Measurements from ENCODE around the gene PRODH2. TPM values are rescaled to one million over a fixed set of nuclear protein-coding genes. Genes with fewer than 3 reads are reported as not detected.

PRODH2 gene
- total and polyA plus RNA-seq, 10 of the 15 experiments (the other 5 are each of a cell fraction or from before 2014, with no cell fraction given), result 0.07 TPM; not detected in 9

GRCh38 chr19:35816262-35816661, 3.6 kb upstream of the PRODH2 start:
- Histone ChIP-seq H3K36me3 (ENCODE audit: control insufficient read depth in 2 of 2, insufficient read depth in 2 of 2, low read length in 1 of 2) (no peaks in the 10 kb centered on the region), H3K9me3 (replicated peaks; ENCODE audit: control insufficient read depth, insufficient read depth, low read length) (no peaks in the 10 kb centered on the region), H3K4me2 (ENCODE audit: control insufficient read depth, insufficient read depth) (no peak overlapping the region), H3K9ac (ENCODE audit: control insufficient read depth, insufficient read depth, low read length) (no peak overlapping the region), H3K79me2 (ENCODE audit: control insufficient read depth, insufficient read depth, low read length) (no peaks in the 10 kb centered on the region), H3K4me3 (no peak overlapping the region), H4K20me1 (ENCODE audit: control insufficient read depth, insufficient read depth) (no peaks in the 10 kb centered on the region), H3K4me1 (ENCODE audit: control insufficient read depth, insufficient read depth, low read length) (no peaks in the 10 kb centered on the region), H3K27ac (ENCODE audit: control insufficient read depth, insufficient read depth) (no peak overlapping the region), H3K27me3 (replicated peaks in 1 of 2; ENCODE audit: control insufficient read depth in 2 of 2, insufficient read depth in 2 of 2, low read length in 1 of 2) (0 out of 4 replicates have a peak, but pooled peaks cover 0 to 3% of the 10 kb centered on the region in 2 experiments), H2AFZ (ENCODE audit: control insufficient read depth, low read depth, low read length) (no peak overlapping the region)
- no peak for FAIRE-seq
- ChIA-PET CTCF (interaction anchor here (1.3 to 2.5 kb wide), 2 partner anchors 115 to 122 kb away, joined by 4 to 6 read pairs; no protein-coding TSS in a partner anchor), SMC1A (ENCODE audit: uncharacterized antibody, unreplicated experiment) (no interaction called here), RAD21 (ENCODE audit: unreplicated experiment) (no interaction called here), POLR2A (interaction anchor here (0.6 kb wide), 1 partner anchor 218 kb away, joined by 3 read pairs; no protein-coding TSS in a partner anchor)
- no peak for DNase-seq (ENCODE audit: low read depth, low spot score)
- no peak for ATAC-seq
- no TSS peak for BruUV-seq (replicated peaks)
- TF ChIP-seq E2F8 (IDR thresholded peaks at IDR 0.05; ENCODE audit: low read depth, partially characterized antibody) (no peak), MTA2 (IDR thresholded peaks at IDR 0.05; ENCODE audit: low read depth) (no peak), SMC3 (IDR thresholded peaks at IDR 0.05; ENCODE audit: borderline replicate concordance, low read length) (no peak), SREBF2 (IDR thresholded peaks at IDR 0.05; ENCODE audit: low read length) (no peak), ZNF24 (IDR thresholded peaks at IDR 0.05) (no peak), BRCA1 (IDR thresholded peaks at IDR 0.05; ENCODE audit: low read depth, low read length) (no peak), PAX5 (IDR thresholded peaks at IDR 0.05; ENCODE audit: borderline replicate concordance, low read depth, low read length) (no peak), NFIC (IDR thresholded peaks at IDR 0.05; ENCODE audit: low read depth, low read length) (no peak), FOXK2 (IDR thresholded peaks at IDR 0.05) (no peak), ASH2L (IDR thresholded peaks at IDR 0.05; ENCODE audit: borderline replicate concordance, low read depth) (no peak), ZNF207 (IDR thresholded peaks at IDR 0.05; ENCODE audit: borderline replicate concordance) (no peak), ZNF592 (IDR thresholded peaks at IDR 0.05) (no peak), MAX (IDR thresholded peaks at IDR 0.05; ENCODE audit: low read depth, low read length) (no peak), STAT1 (conservative IDR thresholded peaks at IDR 0.05) (no peak), EED (IDR thresholded peaks at IDR 0.05; ENCODE audit: low read depth) (no peak), CEBPB (IDR thresholded peaks at IDR 0.05; ENCODE audit: borderline replicate concordance in 1 of 2, low read depth in 2 of 2, low read length in 2 of 2) (no peak)
- WGBS (ENCODE audit: insufficient coverage, insufficient replicate concordance, low lambda C conversion rate, missing lambda C conversion rate), result 11% methylated on average over 6 of the region's 6 CpGs
- intact Hi-C loops (cut with micrococcal nuclease; ENCODE audit: unreplicated experiment), result no loop called here
- in situ Hi-C loops (cut with MboI), result no loop called here
